Skeletal muscle tissue (tissue), 4 donors: Measurements from ENCODE around the gene PM20D1. TPM values are rescaled to one million over a fixed set of nuclear protein-coding genes. Genes with fewer than 3 reads are reported as not detected.
"Not testable (repeated sequence)": the region's sequence is repeated elsewhere in the genome, so short reads cannot be mapped to it uniquely, and the experiment has no call there.

ENCODE experiments used
- H3K27ac ChIP-seq: one replicate; pipeline ENCODE4 v1.7.0; 2013; ENCODE audit warnings: mild to moderate bottlenecking, low read depth, low read length, inconsistent platforms
- H3K27me3 ChIP-seq, 3 donors: one replicate each; pipeline ENCODE4 v1.7.0; 2013; ENCODE audit warnings: low read length in 3 of 3; ENCODE audit not compliant: control insufficient read depth in 3 of 3, insufficient read depth in 3 of 3
- H3K36me3 ChIP-seq, 3 donors: one replicate each; pipeline ENCODE4 v1.7.0; 2013; ENCODE audit warnings: low read length in 3 of 3; ENCODE audit not compliant: control insufficient read depth in 3 of 3, insufficient read depth in 3 of 3
- H3K4me1 ChIP-seq, 3 donors: one replicate each; pipeline ENCODE4 v1.7.0; 2013; ENCODE audit warnings: low read length in 3 of 3, mild to moderate bottlenecking in 3 of 3; ENCODE audit not compliant: control insufficient read depth in 3 of 3, insufficient read depth in 3 of 3
- H3K4me3 ChIP-seq, 3 donors: one replicate each; pipeline ENCODE4 v1.7.0; 2013; ENCODE audit warnings: low read length in 3 of 3
- H3K9ac ChIP-seq, 3 donors: one replicate each; pipeline ENCODE4 v1.7.0; 2013; ENCODE audit warnings: low read length in 3 of 3, mild to moderate bottlenecking in 3 of 3, moderate library complexity in 2 of 3, low read depth in 1 of 3
- H3K9me3 ChIP-seq, 3 donors: one replicate each; pipeline ENCODE4 v1.7.0; 2013; ENCODE audit warnings: low read length in 3 of 3; ENCODE audit not compliant: control insufficient read depth in 3 of 3
- total RNA-seq: library from RNA; depleted of rRNA; stranded (reverse); fragments of >200 nt; gene quantifications from one replicate; pipeline ENCODE4 v1.2.3, GENCODE V29; 2014
- donor health status: Osteomylitis.

PM20D1 gene
- total RNA-seq, 1 donor from 2014 or later = not detected

DNA sequence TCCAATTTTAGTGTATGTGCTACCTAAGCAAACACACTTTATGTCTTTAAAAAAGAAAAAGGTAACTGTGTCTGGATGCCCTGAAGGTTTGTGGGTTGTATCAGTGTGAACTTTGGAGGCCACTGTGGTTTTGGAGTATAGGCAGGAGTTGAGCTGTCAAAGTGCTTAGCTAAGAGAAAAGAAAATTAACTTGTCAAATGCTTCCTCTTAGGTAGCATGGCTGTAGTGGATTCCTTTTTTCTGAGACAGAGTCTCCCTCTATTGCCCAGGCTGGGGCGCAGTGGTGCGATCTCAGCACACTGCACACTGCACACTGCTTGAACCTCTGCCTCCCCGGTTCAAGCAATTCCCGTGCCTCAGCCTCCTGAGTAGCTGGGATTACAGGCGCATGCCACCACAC, 25.8 kb downstream of the PM20D1 start:
- H3K27ac ChIP-seq = no peak overlapping the region
- no peaks in the 10 kb centered on the region for H3K36me3 ChIP-seq
- no peaks in the 10 kb centered on the region for H3K9me3 ChIP-seq
- H3K27me3 ChIP-seq = no peaks in the 10 kb centered on the region
- peaks cover 10 to 17% (median 14%) of the 10 kb centered on the region in 3 donors for H3K4me1 ChIP-seq
- H3K9ac ChIP-seq = no peak overlapping the region
- no peak overlapping the region for H3K4me3 ChIP-seq

DNA sequence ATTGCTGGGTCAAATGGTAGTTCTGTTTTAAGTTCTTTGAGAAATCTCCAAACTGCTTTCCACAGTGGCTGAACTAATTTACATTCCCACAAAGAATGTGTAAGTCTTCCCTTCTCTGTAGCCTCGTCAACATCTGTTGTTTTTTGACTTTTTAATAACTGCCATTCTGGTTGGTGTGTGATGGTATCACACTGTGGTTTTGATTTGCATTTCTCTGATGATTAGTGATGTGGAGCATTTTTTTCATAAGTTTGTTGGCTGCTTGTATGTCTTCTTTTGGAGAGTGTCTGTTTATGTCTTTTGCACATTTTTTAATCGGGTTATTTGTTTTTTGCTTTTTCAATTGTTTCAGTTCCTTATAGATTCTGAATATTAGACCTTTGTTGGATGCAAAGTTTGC, 26.7 kb downstream of the PM20D1 start:
- not testable (repeated sequence) for H3K9ac ChIP-seq, H3K36me3 ChIP-seq, H3K9me3 ChIP-seq, H3K27me3 ChIP-seq, H3K4me3 ChIP-seq, H3K27ac ChIP-seq
- peaks cover 10 to 17% (median 14%) of the 10 kb centered on the region in 3 donors for H3K4me1 ChIP-seq

GRCh38 chr1:205822397-205822796, 27.5 kb downstream of the PM20D1 start:
- Histone ChIP-seq H3K4me1 (peaks cover 9 to 15% (median 9%) of the 10 kb centered on the region in 3 donors), H3K27me3 (no peaks in the 10 kb centered on the region), H3K9ac (no peak overlapping the region), H3K27ac (no peak overlapping the region), H3K4me3 (no peak overlapping the region), H3K36me3 (no peaks in the 10 kb centered on the region), H3K9me3 (no peaks in the 10 kb centered on the region)

- Histone ChIP-seq H3K27ac (no peak overlapping the region), H3K36me3 (no peaks in the 10 kb centered on the region), H3K27me3 (no peaks in the 10 kb centered on the region)
These were observed 31.9 kb downstream of the PM20D1 start for GRCh38 chr1:205817988-205818387.

DNA sequence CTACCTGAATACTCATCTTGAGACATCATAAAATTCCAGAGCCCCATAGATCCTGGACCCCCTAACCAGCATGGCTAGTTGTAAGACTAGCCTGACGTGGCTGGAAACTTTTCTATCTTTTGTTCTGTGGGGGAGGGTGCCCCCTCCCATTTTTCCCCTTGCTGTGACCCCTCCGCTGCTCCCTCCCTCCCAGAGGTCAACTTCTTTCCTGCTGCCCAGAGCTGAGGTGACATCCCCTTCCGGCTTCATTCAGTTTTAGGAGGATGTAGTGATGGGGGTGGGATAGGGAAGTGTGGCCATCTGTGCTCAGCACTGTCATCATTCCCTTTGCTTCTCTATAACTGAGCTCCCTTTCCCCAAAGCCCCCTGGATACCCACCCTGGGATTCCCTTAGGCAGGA, 32.6 kb downstream of the PM20D1 start:
- Histone ChIP-seq H3K27ac (no peak overlapping the region), H3K4me1 (peaks cover 9 to 25% (median 9%) of the 10 kb centered on the region in 3 donors), H3K36me3 (no peaks in the 10 kb centered on the region), H3K9ac (no peak overlapping the region), H3K9me3 (no peaks in the 10 kb centered on the region), H3K27me3 (no peaks in the 10 kb centered on the region), H3K4me3 (no peak overlapping the region)

More at GRCh38 chr1:205817988-205818387, 31.9 kb downstream of the PM20D1 start:
- Histone ChIP-seq H3K9ac (no peak overlapping the region), H3K9me3 (no peaks in the 10 kb centered on the region), H3K4me3 (no peak overlapping the region), H3K4me1 (peaks cover 9 to 25% (median 9%) of the 10 kb centered on the region in 3 donors)

DNA sequence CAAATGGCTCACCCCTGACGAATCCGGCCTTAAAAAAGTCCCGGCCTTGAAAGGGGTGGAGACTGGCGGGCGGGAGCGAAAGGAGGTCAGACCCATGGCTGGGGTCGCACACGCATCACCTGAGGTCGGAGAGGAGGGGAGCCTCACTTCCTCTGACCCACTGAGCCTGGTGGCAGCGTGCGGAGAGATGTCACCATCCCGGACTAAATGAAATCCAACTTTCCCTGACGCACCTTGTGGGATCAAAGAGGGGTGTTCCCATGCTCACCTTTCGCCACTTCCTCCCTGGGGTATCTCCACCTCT, 36.2 kb downstream of the PM20D1 start:
- H3K4me1 ChIP-seq = peaks cover 35 to 55% (median 40%) of the 10 kb centered on the region in 3 donors
- peak overlapping the region; percentile 93 for H3K27ac ChIP-seq
- H3K9ac ChIP-seq = peak overlapping the region; percentile 88 to 98 (median 90)
- peak overlapping the region; percentile 73 to 91 (median 91) for H3K4me3 ChIP-seq
- H3K27me3 ChIP-seq = no peaks in the 10 kb centered on the region
- no peaks in the 10 kb centered on the region for H3K9me3 ChIP-seq
- H3K36me3 ChIP-seq = peaks cover 0 to 20% (median 6%) of the 10 kb centered on the region in 3 donors

DNA sequence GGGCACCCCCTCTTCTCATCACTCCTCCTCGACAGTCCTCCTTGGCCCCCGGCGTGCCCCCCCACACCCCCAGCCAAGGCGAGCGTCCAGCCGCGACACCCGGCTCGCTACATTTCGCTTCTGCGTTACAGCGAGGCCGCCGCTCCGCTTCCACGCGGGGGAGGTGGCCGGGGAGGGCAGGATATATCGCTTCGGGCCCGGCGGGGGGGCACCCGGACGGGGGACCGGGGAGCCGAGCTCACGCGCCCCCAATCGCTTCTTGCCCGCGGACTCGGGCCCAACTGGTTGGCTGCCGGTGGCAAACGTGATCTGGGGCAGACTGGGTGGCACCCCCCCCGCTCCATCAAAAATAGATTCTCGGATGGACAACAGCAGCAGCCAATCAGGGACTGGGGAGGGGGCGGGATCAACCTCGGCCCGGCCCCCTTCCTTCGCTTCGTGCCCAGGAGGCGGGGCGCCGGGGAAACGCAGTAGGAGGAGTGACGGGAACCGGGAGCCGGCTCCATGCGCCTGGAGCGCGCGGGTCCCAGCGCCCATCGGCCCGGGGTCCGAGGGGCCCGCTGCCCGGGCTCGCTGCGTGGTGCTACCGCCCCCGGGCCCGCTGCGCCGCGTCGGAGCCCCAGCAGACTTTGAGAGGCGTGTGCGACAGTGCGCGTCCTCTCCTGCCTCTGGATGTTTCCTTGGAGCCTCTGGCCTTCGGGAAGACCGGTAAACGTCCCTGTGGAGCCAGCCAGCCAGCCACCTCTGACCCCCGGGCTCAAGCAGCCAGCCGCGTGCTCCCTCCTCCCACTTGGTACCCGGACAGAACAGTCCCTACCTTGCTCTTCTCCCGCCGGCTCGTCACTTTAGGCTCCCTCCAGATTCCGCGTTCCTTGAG, 36.8 kb downstream of the PM20D1 start, which contains the start of gene SLC41A1:
Gene SLC41A1 (minus strand): TSS at position 321 of the 877 bp plus-strand sequence. CDS start 2,757 bp downstream, outside the sequence.
- Histone ChIP-seq H3K27me3 (no peaks in the 10 kb centered on the region), H3K4me3 (peak within 1 kb of the TSS; percentile 73 to 91 (median 91)), H3K27ac (peak within 1 kb of the TSS; percentile 93), H3K9me3 (no peaks in the 10 kb centered on the region), H3K4me1 (peaks cover 41 to 61% (median 46%) of the 10 kb centered on the region in 3 donors), H3K36me3 (peaks cover 0 to 23% (median 6%) of the 10 kb centered on the region in 3 donors), H3K9ac (peak within 1 kb of the TSS; percentile 90 to 98 (median 92))

DNA sequence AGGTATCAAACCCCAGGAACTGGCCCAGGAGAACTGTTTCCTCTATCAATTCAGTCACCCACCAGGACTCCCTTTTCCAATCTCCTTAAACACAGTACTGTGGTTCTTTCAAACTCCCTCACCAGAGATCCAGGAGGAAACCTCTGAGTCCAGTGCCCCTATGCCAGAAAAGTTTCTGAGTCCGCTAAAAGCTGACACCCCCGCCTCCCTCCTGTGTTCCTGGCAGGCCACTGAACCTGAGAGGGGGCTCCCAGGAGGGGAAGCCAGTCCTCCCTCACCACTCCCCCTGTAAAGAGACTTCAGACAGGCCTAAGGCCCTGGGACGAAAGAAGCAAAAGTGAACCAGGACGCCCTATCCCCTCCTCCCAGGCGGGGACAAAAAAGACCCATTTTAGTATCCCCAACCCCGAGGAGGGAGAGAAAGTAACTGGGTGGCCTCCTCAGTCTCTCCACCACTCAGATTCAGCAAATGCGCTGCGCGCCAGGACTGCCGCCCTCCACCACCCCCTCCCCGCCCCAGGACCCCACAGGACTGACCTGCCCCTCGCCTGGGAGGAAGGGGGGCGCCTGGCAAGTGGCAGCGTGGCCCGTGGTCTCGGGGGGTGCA, 37.6 kb downstream of the PM20D1 start:
- Histone ChIP-seq H3K4me1 (peaks cover 42 to 58% (median 46%) of the 10 kb centered on the region in 3 donors), H3K27ac (peak overlapping the region; percentile 93)

GRCh38 chr1:205811660-205812059, 38.3 kb downstream of the PM20D1 start:
- Histone ChIP-seq H3K36me3 (peaks cover 0 to 26% (median 6%) of the 10 kb centered on the region in 3 donors), H3K27me3 (no peaks in the 10 kb centered on the region), H3K4me3 (peak overlapping the region; percentile 73 to 91 (median 81)), H3K4me1 (peaks cover 48 to 60% (median 50%) of the 10 kb centered on the region in 3 donors), H3K9ac (peak overlapping the region; percentile 90 to 98 (median 92)), H3K27ac (peak overlapping the region; percentile 93), H3K9me3 (no peaks in the 10 kb centered on the region)

More for the DNA sequence above, 37.6 kb downstream of the PM20D1 start:
- no peaks in the 10 kb centered on the region for H3K9me3 ChIP-seq
- peak overlapping the region; percentile 90 to 98 (median 92) for H3K9ac ChIP-seq
- peaks cover 0 to 23% (median 6%) of the 10 kb centered on the region in 3 donors for H3K36me3 ChIP-seq
- no peaks in the 10 kb centered on the region for H3K27me3 ChIP-seq
- H3K4me3 ChIP-seq = peak overlapping the region; percentile 73 to 91 (median 81)
